SK-N-SH (cell line): ENCODE measurements around the gene UGT2B11. TPM values are rescaled to one million over a fixed set of nuclear protein-coding genes. Genes with fewer than 3 reads are reported as not detected.
"Not testable (repeated sequence)": the region's sequence is repeated elsewhere in the genome, so short reads cannot be mapped to it uniquely, and the experiment has no call there.

ENCODE experiments used
- CTCF ChIA-PET: fragments of 300-600, 350-600 bp; formaldehyde crosslinking; extraction: SDS; loops from one replicate; lab custom pipeline; 2021; lab: Yijun Ruan, JAX
- POLR2A ChIA-PET: fragments of 350-600 bp; sonication (Branson Sonifier 250); formaldehyde crosslinking; extraction: SDS; loops from one replicate; lab custom pipeline; 2020; ENCODE audit warnings: antibody characterized with exemption, inconsistent platforms; lab: Yijun Ruan, JAX
- DNase-seq: peaks from one replicate; pipeline ENCODE4 v3.0.0; 2012
- H2AFZ ChIP-seq: fragments of 200-600 bp; sonication (generic); 2 replicates; pipeline ENCODE4 v1.8.1; 2016; ENCODE audit warnings: antibody characterized with exemption, mild to moderate bottlenecking, low read depth
- H3F3A ChIP-seq: fragments of 200-600 bp; sonication (generic); replicated peaks from 2 replicates; pipeline ENCODE3; 2016; ENCODE audit warnings: antibody characterized with exemption, mild to moderate bottlenecking; ENCODE audit not compliant: insufficient read depth
- H3K27ac ChIP-seq, 2 experiments: fragments of 200-500 bp in 1 of 2; fragments of 200-600 bp in 1 of 2; sonication (Bioruptor generic) in 1 of 2; sonication (generic), shearing (Covaris generic) in 1 of 2; 2 replicates each; pipeline versions ENCODE4 v1.5.1 to v1.6.1; 2014 to 2016; ENCODE audit warnings: low read depth in 2 of 2, inconsistent platforms in 1 of 2, low read length in 1 of 2, mild to moderate bottlenecking in 1 of 2, mixed read lengths in 1 of 2
- H3K27me3 ChIP-seq: fragments of 200-600 bp; sonication (generic), shearing (Covaris generic); 2 replicates; pipeline ENCODE4 v1.6.1; 2016; ENCODE audit warnings: mixed run types; ENCODE audit not compliant: insufficient read depth
- H3K36me3 ChIP-seq, 2 experiments: fragments of 200-500 bp in 1 of 2; fragments of 200-600 bp in 1 of 2; sonication (Bioruptor generic) in 1 of 2; sonication (generic) in 1 of 2; replicated peaks in 1 of 2; 2 replicates each; pipeline versions ENCODE3 to v1.5.1; 2014 to 2016; ENCODE audit warnings: low read length in 1 of 2, mild to moderate bottlenecking in 1 of 2; ENCODE audit not compliant: insufficient read depth in 2 of 2, control insufficient read depth in 1 of 2
- H3K4me1 ChIP-seq, 2 experiments: fragments of 200-500 bp in 1 of 2; fragments of 200-600 bp in 1 of 2; sonication (Bioruptor generic) in 1 of 2; sonication (generic), shearing (Covaris generic) in 1 of 2; 2 replicates each; pipeline versions ENCODE4 v1.5.1 to v1.6.1; 2014 to 2016; ENCODE audit warnings: low read depth in 1 of 2, low read length in 1 of 2, mixed run types in 1 of 2; ENCODE audit not compliant: insufficient read depth in 2 of 2, control insufficient read depth in 1 of 2
- H3K4me2 ChIP-seq: fragments of 200-600 bp; sonication (generic), shearing (Covaris generic); 2 replicates; pipeline ENCODE4 v1.6.1; 2017; ENCODE audit warnings: mixed run types
- H3K4me3 ChIP-seq, 2 experiments: fragments of 200-500 bp in 1 of 2; fragments of 200-600 bp in 1 of 2; sonication (Bioruptor generic) in 1 of 2; sonication (generic), shearing (Covaris generic) in 1 of 2; 2 replicates each; pipeline versions ENCODE4 v1.5.1 to v1.8.1; 2014 to 2016; ENCODE audit warnings: low read depth in 2 of 2, inconsistent platforms in 1 of 2, low read length in 1 of 2, mild to moderate bottlenecking in 1 of 2, mixed read lengths in 1 of 2, moderate library complexity in 1 of 2
- H3K79me2 ChIP-seq: fragments of 200-600 bp; sonication (generic); 2 replicates; pipeline ENCODE4 v1.8.1; 2017; ENCODE audit warnings: mild to moderate bottlenecking; ENCODE audit not compliant: insufficient read depth
- H3K9ac ChIP-seq: fragments of 200-600 bp; sonication (generic); 2 replicates; pipeline ENCODE4 v1.6.1; 2017; ENCODE audit warnings: mixed run types
- H3K9me2 ChIP-seq: fragments of 200-600 bp; sonication (generic); 2 replicates; pipeline ENCODE4 v1.6.1; 2017; ENCODE audit warnings: mixed run types
- H3K9me3 ChIP-seq: fragments of 200-600 bp; sonication (generic); 2 replicates; pipeline ENCODE4 v1.6.1; 2017; ENCODE audit warnings: mixed run types, mild to moderate bottlenecking, moderate library complexity
- H4K20me1 ChIP-seq: fragments of 200-600 bp; sonication (generic); 2 replicates; pipeline ENCODE4 v1.6.1; 2017; ENCODE audit warnings: mild to moderate bottlenecking, mixed run types; ENCODE audit not compliant: insufficient read depth
- RAD21 ChIP-seq: IDR thresholded peaks from 2 replicates; pipeline ENCODE4 v1.6.1; 2012; ENCODE audit warnings: mild to moderate bottlenecking, low read length
- SMC3 ChIP-seq: IDR thresholded peaks from 2 replicates; pipeline ENCODE4 v1.6.1; 2012; ENCODE audit warnings: low read depth, low read length, improper control_type of control experiment
- WGBS: methylation state at CpG from one replicate; pipeline ENCODE4 v1.1.6; 2017; ENCODE audit warnings: low lambda C conversion rate; 5-methylcytosine and 5-hydroxymethylcytosine counted together
- polyA plus RNA-seq, 3 experiments: library from polyadenylated mRNA; depleted of rRNA; stranded (reverse); fragments of >200 nt; gene quantifications; 2 replicates each; pipeline ENCODE4 v1.2.3, GENCODE V29; 2012
- TF ChIP-seq, protein P1 (sequence below): fragments of 200-600 bp; sonication (generic); IDR thresholded peaks from 2 replicates; pipeline ENCODE4 v1.6.1; 2017; ENCODE audit warnings: antibody characterized with exemption, mild to moderate bottlenecking, moderate library complexity

UGT2B11 gene
- polyA plus RNA-seq, 1 of the 3 experiments (the other 2 are of a cell fraction): not detected

DNA sequence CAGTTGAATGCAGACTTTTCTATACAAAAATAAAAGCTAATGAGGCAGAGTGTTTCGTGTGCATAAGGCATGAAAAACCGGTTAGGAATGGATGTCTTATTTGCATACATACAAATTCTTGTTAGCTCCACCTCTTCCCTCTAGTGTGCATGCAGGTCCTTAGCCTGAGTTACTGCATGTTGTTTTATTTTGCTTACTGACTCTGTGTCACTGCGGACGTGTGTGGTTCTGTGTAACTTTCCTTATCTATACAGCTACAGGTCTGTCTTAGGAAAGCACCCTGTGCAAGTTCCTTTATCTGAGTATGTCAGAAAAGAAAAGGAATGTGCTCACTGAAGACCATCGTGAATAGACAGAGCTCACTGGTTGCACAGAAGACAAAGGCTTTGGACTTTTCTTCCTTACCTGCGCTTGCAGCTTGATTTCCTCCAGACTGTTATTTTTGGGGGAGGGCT, 35.8 kb downstream of the UGT2B11 start:
- H3K4me3 ChIP-seq, H3K9ac ChIP-seq, H3K27me3 ChIP-seq, H3K27ac ChIP-seq, H2AFZ ChIP-seq, H3K9me3 ChIP-seq, POLR2A ChIA-PET, H3K4me2 ChIP-seq, H3K9me2 ChIP-seq, DNase-seq, H4K20me1 ChIP-seq, H3K79me2 ChIP-seq, H3K4me1 ChIP-seq, H3F3A ChIP-seq, H3K36me3 ChIP-seq: not testable (repeated sequence)
- WGBS: 5% methylated on average over 6 of the region's 6 CpGs
- CTCF ChIA-PET: interaction anchor here (1.4 kb wide), 1 partner anchor 680 kb away, joined by 4 read pairs; no protein-coding TSS in a partner anchor

DNA sequence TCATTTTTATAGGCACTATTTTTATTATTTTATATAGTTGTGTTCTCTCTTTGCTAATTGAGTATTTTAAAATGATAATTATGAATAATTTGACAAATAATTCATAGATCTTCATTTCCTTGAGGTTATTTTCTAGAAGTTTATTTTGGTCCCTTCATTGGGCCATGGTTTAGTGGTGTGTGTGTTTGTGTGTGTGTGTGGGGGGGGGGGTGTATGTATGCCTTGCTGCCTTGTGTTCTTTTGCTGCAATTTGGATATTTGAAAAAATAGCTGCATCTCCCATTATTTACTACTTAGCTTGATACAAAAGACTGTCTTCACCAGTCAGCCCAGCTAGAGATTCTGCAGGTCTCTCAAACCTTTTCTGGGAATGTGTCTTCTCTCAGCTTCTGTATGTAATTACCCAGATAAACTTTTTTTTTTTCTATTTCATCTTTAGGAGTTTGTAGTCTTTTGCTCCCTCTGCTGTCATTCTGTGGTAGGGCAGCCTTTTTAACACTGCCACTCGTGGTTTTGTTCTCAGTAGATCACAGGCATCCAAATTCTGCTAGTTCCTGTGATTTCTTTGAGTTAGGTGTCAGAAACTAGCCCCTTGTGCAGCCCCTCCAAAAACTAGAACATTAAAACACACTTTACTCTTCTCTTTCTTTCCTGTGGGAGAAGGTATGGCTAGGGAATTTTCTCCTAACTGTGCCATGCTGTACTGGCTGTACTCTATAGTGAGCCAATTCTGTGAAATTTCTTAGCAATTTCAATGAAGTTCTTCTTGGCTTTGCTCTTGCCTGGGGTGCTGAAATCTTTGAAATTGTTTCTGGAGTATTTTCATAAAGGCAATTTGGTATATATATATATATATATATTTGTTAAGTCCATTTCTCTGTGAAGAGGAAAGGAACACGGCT, 44.1 kb downstream of the UGT2B11 start:
- H3K4me2 ChIP-seq, DNase-seq, H4K20me1 ChIP-seq, H3K4me3 ChIP-seq, H3K27me3 ChIP-seq, H3K4me1 ChIP-seq, H2AFZ ChIP-seq, H3K79me2 ChIP-seq, H3K36me3 ChIP-seq, H3K9me3 ChIP-seq, POLR2A ChIA-PET, H3K9ac ChIP-seq, H3K9me2 ChIP-seq, H3F3A ChIP-seq, H3K27ac ChIP-seq: not testable (repeated sequence)
- 9% methylated on average over 2 of the region's 2 CpGs for WGBS
- TF ChIP-seq SMC3 (peak; percentile 44), RAD21 (peak; percentile 56)
- TF ChIP-seq, protein P1, sequence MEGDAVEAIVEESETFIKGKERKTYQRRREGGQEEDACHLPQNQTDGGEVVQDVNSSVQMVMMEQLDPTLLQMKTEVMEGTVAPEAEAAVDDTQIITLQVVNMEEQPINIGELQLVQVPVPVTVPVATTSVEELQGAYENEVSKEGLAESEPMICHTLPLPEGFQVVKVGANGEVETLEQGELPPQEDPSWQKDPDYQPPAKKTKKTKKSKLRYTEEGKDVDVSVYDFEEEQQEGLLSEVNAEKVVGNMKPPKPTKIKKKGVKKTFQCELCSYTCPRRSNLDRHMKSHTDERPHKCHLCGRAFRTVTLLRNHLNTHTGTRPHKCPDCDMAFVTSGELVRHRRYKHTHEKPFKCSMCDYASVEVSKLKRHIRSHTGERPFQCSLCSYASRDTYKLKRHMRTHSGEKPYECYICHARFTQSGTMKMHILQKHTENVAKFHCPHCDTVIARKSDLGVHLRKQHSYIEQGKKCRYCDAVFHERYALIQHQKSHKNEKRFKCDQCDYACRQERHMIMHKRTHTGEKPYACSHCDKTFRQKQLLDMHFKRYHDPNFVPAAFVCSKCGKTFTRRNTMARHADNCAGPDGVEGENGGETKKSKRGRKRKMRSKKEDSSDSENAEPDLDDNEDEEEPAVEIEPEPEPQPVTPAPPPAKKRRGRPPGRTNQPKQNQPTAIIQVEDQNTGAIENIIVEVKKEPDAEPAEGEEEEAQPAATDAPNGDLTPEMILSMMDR: peak; percentile 69
- CTCF ChIA-PET: interaction anchor here (0.6 to 3.3 kb wide), 11 partner anchors 20 to 696 kb away, joined by 3 to 21 read pairs (median 3); no protein-coding TSS in a partner anchor

DNA sequence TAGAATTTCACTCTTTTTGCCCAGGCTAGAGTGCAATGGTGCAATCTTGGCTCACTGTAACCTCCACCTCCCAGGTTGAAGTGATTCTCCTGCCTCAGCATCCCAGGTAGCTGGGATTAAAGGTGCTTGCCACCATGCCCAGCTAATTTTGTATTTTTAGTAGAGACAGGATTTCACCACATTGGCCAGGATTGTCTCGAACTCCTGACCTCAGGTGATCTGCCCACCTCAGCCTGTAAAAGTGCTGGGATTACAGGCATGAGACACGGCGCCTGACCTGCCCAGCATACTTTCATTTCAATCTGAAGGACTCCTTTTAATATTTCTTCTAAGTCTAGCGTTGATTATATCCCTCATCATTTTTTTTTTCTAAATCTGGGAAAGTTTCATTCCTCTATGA, 45.4 kb downstream of the UGT2B11 start:
- CTCF ChIA-PET: interaction anchor here (0.6 to 3.3 kb wide), 5 partner anchors 113 to 671 kb away, joined by 3 to 21 read pairs (median 3); no protein-coding TSS in a partner anchor
- POLR2A ChIA-PET, H3K27ac ChIP-seq, H3K4me3 ChIP-seq, H3K79me2 ChIP-seq, DNase-seq, H3K9ac ChIP-seq, H3K9me3 ChIP-seq, H3K4me2 ChIP-seq, H4K20me1 ChIP-seq, H3K4me1 ChIP-seq, H2AFZ ChIP-seq, H3F3A ChIP-seq, H3K36me3 ChIP-seq, H3K9me2 ChIP-seq, H3K27me3 ChIP-seq: not testable (repeated sequence)
- WGBS: 5% methylated on average over 4 of the region's 4 CpGs
